ENCODE results near the gene ZDHHC3.

Gene ZDHHC3

DNA sequence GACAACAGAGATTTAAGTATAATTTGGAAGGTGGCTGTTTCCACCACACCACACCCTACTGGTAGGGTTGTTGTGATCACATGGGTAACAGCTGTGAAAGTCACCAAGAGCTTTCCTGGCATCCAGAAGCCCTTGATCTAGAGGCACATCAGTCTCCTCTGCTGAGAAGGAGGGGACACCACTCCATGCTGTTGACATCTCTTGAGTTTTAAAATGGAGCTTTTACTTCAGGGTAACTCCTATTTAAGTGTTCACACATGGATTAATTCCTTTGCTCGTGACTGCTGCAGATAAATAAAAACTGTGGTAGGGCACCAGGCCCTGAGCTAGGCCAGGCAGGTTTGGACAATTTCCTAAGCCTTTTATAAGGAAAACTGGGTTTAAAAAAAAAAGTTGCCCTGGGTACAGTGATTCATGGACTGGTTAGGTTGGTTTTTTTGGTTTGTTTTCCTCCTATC, 7.5 kb upstream of the ZDHHC3 start:
- H3K18ac ChIP-seq (ENCODE audit: low read depth in 1 of 2, low read length in 2 of 2) = no peak overlapping the region
- H2BK120ac ChIP-seq (ENCODE audit: low read depth, low read length) = no peak overlapping the region
- H3K4me1 ChIP-seq (ENCODE audit: control insufficient read depth, insufficient read depth, low read depth, low read length) = peaks cover 2% of the 10 kb centered on the region
- H3K4me2 ChIP-seq (ENCODE audit: low read length, poor library complexity, severe bottlenecking) = no peak overlapping the region
- DNase-seq = no peak
- H3K4ac ChIP-seq (ENCODE audit: low read depth in 1 of 2, low read length in 2 of 2) = no peak overlapping the region
- peaks cover 2 to 7% of the 10 kb centered on the region in 2 experiments for H3K36me3 ChIP-seq (ENCODE audit: control insufficient read depth in 1 of 2, insufficient read depth in 2 of 2, low read depth in 1 of 2, low read length in 2 of 2)
- H3K4me3 ChIP-seq (ENCODE audit: insufficient read depth in 1 of 2, low read depth in 1 of 2, low read length in 2 of 2) = no peak overlapping the region
- no peak overlapping the region for H2AK5ac ChIP-seq (ENCODE audit: low read length, severe bottlenecking)
- no peak overlapping the region for H3K9ac ChIP-seq (ENCODE audit: low read length)
- no peak overlapping the region for H2BK15ac ChIP-seq (ENCODE audit: low read depth, poor library complexity, severe bottlenecking)
- H2BK12ac ChIP-seq (ENCODE audit: low read length in 2 of 2) = no peak overlapping the region
- no peaks in the 10 kb centered on the region for H3K27me3 ChIP-seq (ENCODE audit: control insufficient read depth in 1 of 2, insufficient read depth in 1 of 2, low read length in 2 of 2)
- no peak overlapping the region for H2BK5ac ChIP-seq (ENCODE audit: low read depth, low read length, poor library complexity, severe bottlenecking)
- no peak overlapping the region for H3K14ac ChIP-seq (ENCODE audit: low read length in 2 of 2)
- no peak overlapping the region for H4K8ac ChIP-seq (ENCODE audit: low read length)
- 90% methylated on average over 1 of the region's 1 CpG for WGBS
- H3K23ac ChIP-seq (ENCODE audit: low read length in 2 of 2) = no peak overlapping the region
- H2AFZ ChIP-seq (ENCODE audit: low read depth, low read length) = no peak overlapping the region
- no peaks in the 10 kb centered on the region for H3K9me3 ChIP-seq (ENCODE audit: control insufficient read depth, low read length)
- H4K91ac ChIP-seq (ENCODE audit: low read length) = no peak overlapping the region
- peaks cover 36% of the 10 kb centered on the region for H3K79me1 ChIP-seq (replicated peaks; ENCODE audit: low read length, poor library complexity, severe bottlenecking)
- no peak overlapping the region for H3K27ac ChIP-seq (ENCODE audit: low read length, poor library complexity, severe bottlenecking)

- WGBS = 97% methylated on average over 3 of the region's 3 CpGs
These were observed 6.8 kb upstream of the ZDHHC3 start for GRCh38 chr3:44982817-44983216.

GRCh38 chr3:44981751-44982150, 5.8 kb upstream of the ZDHHC3 start:
- no peak for DNase-seq
- 83% methylated on average over 4 of the region's 4 CpGs for WGBS
- no peak overlapping the region for H4K91ac ChIP-seq (ENCODE audit: low read length)
- peaks cover 5% of the 10 kb centered on the region for H3K4me1 ChIP-seq (ENCODE audit: control insufficient read depth, insufficient read depth, low read depth, low read length)
- no peaks in the 10 kb centered on the region for H3K27me3 ChIP-seq (ENCODE audit: control insufficient read depth in 1 of 2, insufficient read depth in 1 of 2, low read length in 2 of 2)
- H3K36me3 ChIP-seq (ENCODE audit: control insufficient read depth in 1 of 2, insufficient read depth in 2 of 2, low read depth in 1 of 2, low read length in 2 of 2) = peaks cover 2 to 7% of the 10 kb centered on the region in 2 experiments
- H2BK12ac ChIP-seq (ENCODE audit: low read length in 2 of 2) = no peak overlapping the region
- no peak overlapping the region for H2BK120ac ChIP-seq (ENCODE audit: low read depth, low read length)
- no peak overlapping the region for H3K18ac ChIP-seq (ENCODE audit: low read depth in 1 of 2, low read length in 2 of 2)
- H2BK15ac ChIP-seq (ENCODE audit: low read depth, poor library complexity, severe bottlenecking) = no peak overlapping the region
- H4K8ac ChIP-seq (ENCODE audit: low read length) = no peak overlapping the region
- H3K27ac ChIP-seq (ENCODE audit: low read length, poor library complexity, severe bottlenecking) = no peak overlapping the region
- H3K9me3 ChIP-seq (ENCODE audit: control insufficient read depth, low read length) = no peaks in the 10 kb centered on the region
- H3K4me2 ChIP-seq (ENCODE audit: low read length, poor library complexity, severe bottlenecking) = no peak overlapping the region
- no peak overlapping the region for H2AFZ ChIP-seq (ENCODE audit: low read depth, low read length)
- no peak overlapping the region for H3K4me3 ChIP-seq (ENCODE audit: insufficient read depth in 1 of 2, low read depth in 1 of 2, low read length in 2 of 2)
- H3K9ac ChIP-seq (ENCODE audit: low read length) = no peak overlapping the region
- H3K14ac ChIP-seq (ENCODE audit: low read length in 2 of 2) = no peak overlapping the region
- H2AK5ac ChIP-seq (ENCODE audit: low read length, severe bottlenecking) = no peak overlapping the region
- peaks cover 40% of the 10 kb centered on the region for H3K79me1 ChIP-seq (replicated peaks; ENCODE audit: low read length, poor library complexity, severe bottlenecking)
- H3K4ac ChIP-seq (ENCODE audit: low read depth in 1 of 2, low read length in 2 of 2) = no peak overlapping the region
- no peak overlapping the region for H3K23ac ChIP-seq (ENCODE audit: low read length in 2 of 2)
- H2BK5ac ChIP-seq (ENCODE audit: low read depth, low read length, poor library complexity, severe bottlenecking) = no peak overlapping the region

More at GRCh38 chr3:44982817-44983216, 6.8 kb upstream of the ZDHHC3 start:
- Histone ChIP-seq H3K4me3 (ENCODE audit: insufficient read depth in 1 of 2, low read depth in 1 of 2, low read length in 2 of 2) (no peak overlapping the region), H3K27ac (ENCODE audit: low read length, poor library complexity, severe bottlenecking) (no peak overlapping the region), H2AK5ac (ENCODE audit: low read length, severe bottlenecking) (no peak overlapping the region), H2BK120ac (ENCODE audit: low read depth, low read length) (no peak overlapping the region), H2BK12ac (ENCODE audit: low read length in 2 of 2) (no peak overlapping the region), H2AFZ (ENCODE audit: low read depth, low read length) (no peak overlapping the region), H4K8ac (ENCODE audit: low read length) (no peak overlapping the region), H3K9ac (ENCODE audit: low read length) (no peak overlapping the region), H3K18ac (ENCODE audit: low read depth in 1 of 2, low read length in 2 of 2) (no peak overlapping the region), H3K27me3 (ENCODE audit: control insufficient read depth in 1 of 2, insufficient read depth in 1 of 2, low read length in 2 of 2) (no peaks in the 10 kb centered on the region), H3K79me1 (replicated peaks; ENCODE audit: low read length, poor library complexity, severe bottlenecking) (peaks cover 37% of the 10 kb centered on the region), H3K36me3 (ENCODE audit: control insufficient read depth in 1 of 2, insufficient read depth in 2 of 2, low read depth in 1 of 2, low read length in 2 of 2) (peaks cover 2 to 7% of the 10 kb centered on the region in 2 experiments), H2BK5ac (ENCODE audit: low read depth, low read length, poor library complexity, severe bottlenecking) (no peak overlapping the region), H3K4ac (ENCODE audit: low read depth in 1 of 2, low read length in 2 of 2) (no peak overlapping the region), H2BK15ac (ENCODE audit: low read depth, poor library complexity, severe bottlenecking) (no peak overlapping the region), H3K14ac (ENCODE audit: low read length in 2 of 2) (no peak overlapping the region), H3K4me1 (ENCODE audit: control insufficient read depth, insufficient read depth, low read depth, low read length) (peaks cover 2% of the 10 kb centered on the region), H4K91ac (ENCODE audit: low read length) (no peak overlapping the region), H3K4me2 (ENCODE audit: low read length, poor library complexity, severe bottlenecking) (no peak overlapping the region), H3K9me3 (ENCODE audit: control insufficient read depth, low read length) (no peaks in the 10 kb centered on the region), H3K23ac (ENCODE audit: low read length in 2 of 2) (no peak overlapping the region)
- DNase-seq = no peak

GRCh38 chr3:44981220-44981619, 5.2 kb upstream of the ZDHHC3 start:
- H3K9ac ChIP-seq (ENCODE audit: low read length) = no peak overlapping the region

More at GRCh38 chr3:44981220-44981619, 5.2 kb upstream of the ZDHHC3 start:
- H3K79me1 ChIP-seq (replicated peaks; ENCODE audit: low read length, poor library complexity, severe bottlenecking) = peaks cover 40% of the 10 kb centered on the region
- H3K27me3 ChIP-seq (ENCODE audit: control insufficient read depth in 1 of 2, insufficient read depth in 1 of 2, low read length in 2 of 2) = no peaks in the 10 kb centered on the region
- no peak overlapping the region for H3K18ac ChIP-seq (ENCODE audit: low read depth in 1 of 2, low read length in 2 of 2)
- H4K8ac ChIP-seq (ENCODE audit: low read length) = no peak overlapping the region
- no peak overlapping the region for H3K14ac ChIP-seq (ENCODE audit: low read length in 2 of 2)
- no peaks in the 10 kb centered on the region for H3K9me3 ChIP-seq (ENCODE audit: control insufficient read depth, low read length)
- 100% methylated on average over 1 of the region's 1 CpG for WGBS
- H3K4ac ChIP-seq (ENCODE audit: low read depth in 1 of 2, low read length in 2 of 2) = no peak overlapping the region
- H3K4me1 ChIP-seq (ENCODE audit: control insufficient read depth, insufficient read depth, low read depth, low read length) = peaks cover 5% of the 10 kb centered on the region
- H3K4me2 ChIP-seq (ENCODE audit: low read length, poor library complexity, severe bottlenecking) = no peak overlapping the region
- no peak overlapping the region for H3K23ac ChIP-seq (ENCODE audit: low read length in 2 of 2)
- no peak overlapping the region for H3K27ac ChIP-seq (ENCODE audit: low read length, poor library complexity, severe bottlenecking)
- no peak for DNase-seq
- H2BK12ac ChIP-seq (ENCODE audit: low read length in 2 of 2) = no peak overlapping the region
- no peak overlapping the region for H2BK5ac ChIP-seq (ENCODE audit: low read depth, low read length, poor library complexity, severe bottlenecking)
- H3K4me3 ChIP-seq (ENCODE audit: insufficient read depth in 1 of 2, low read depth in 1 of 2, low read length in 2 of 2) = no peak overlapping the region
- H2BK15ac ChIP-seq (ENCODE audit: low read depth, poor library complexity, severe bottlenecking) = no peak overlapping the region
- H3K36me3 ChIP-seq (ENCODE audit: control insufficient read depth in 1 of 2, insufficient read depth in 2 of 2, low read depth in 1 of 2, low read length in 2 of 2) = peaks cover 2 to 4% of the 10 kb centered on the region in 2 experiments
- H2BK120ac ChIP-seq (ENCODE audit: low read depth, low read length) = no peak overlapping the region
- H4K91ac ChIP-seq (ENCODE audit: low read length) = no peak overlapping the region
- H2AK5ac ChIP-seq (ENCODE audit: low read length, severe bottlenecking) = no peak overlapping the region
- H2AFZ ChIP-seq (ENCODE audit: low read depth, low read length) = no peak overlapping the region

Data from mesenchymal stem cell (in vitro differentiated cells and primary cell).